Right renal cortex interstitium (tissue), 3 donors: ENCODE measurements around the gene OTOR. TPM values are rescaled to one million over a fixed set of nuclear protein-coding genes. Genes with fewer than 3 reads are reported as not detected.
A peak's percentile ranks its signal among the peaks of the same experiment; 100 is the strongest.

Source experiments
- DNase-seq, 3 donors: peaks; one replicate each; pipeline ENCODE4 v3.0.0-alpha.2; 2013; ENCODE audit warnings: low read depth in 3 of 3, low spot score in 2 of 3
- polyA plus RNA-seq, 3 donors: library from polyadenylated mRNA; unstranded; fragments of 120-200 nt; gene quantifications; one replicate each; pipeline ENCODE4 v1.2.1, GENCODE V29; 2013; ENCODE audit not compliant: insufficient read length in 3 of 3

OTOR gene
- polyA plus RNA-seq, 3 donors: 0.32 TPM; not detected in 2

DNA sequence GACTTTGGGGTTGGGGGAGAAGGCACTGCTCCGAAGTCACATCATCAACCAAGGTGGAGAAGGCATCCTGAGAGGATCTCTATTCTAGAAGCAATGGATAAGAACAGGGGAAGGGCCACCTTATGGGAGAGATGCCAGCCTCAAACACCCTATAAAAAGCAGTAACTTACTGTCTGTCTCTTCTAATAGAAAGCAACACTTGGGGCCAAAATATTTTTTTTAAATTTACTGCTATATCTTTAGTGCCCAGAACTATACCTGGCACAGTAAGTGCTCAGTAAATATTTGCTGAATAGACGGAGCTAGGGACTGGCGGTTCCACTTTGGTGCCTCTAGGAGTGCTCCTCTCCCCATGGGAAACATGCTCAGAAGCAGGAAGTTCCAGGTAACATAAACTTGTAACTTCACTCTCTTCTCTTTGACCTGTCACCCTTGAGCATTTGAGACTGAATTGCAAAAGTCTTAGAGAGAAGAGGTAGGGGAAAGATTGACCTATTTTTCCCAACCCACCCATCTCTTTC is 807 bp upstream of the OTOR start:
- DNase-seq: no peak

DNA sequence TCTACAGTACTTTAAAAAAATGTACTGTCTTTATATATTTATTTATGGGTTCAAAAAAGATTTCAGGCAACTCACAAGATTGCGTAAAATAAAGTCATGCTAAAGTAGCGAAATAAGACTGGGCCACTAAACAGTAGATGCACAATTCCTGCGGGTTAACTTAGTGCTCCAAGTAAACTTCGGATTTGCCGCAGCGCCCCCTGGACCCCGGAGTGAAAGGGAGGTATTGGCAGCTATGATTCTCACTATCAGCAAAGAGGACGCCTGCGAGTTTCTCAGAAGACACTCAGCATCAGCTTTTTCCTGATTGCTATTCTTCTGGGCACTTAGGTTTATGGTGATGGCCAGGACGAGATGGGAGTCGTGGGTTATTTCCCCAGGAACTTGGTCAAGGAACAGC is 1.4 kb downstream of the OTOR start:
- no peak for DNase-seq

DNA sequence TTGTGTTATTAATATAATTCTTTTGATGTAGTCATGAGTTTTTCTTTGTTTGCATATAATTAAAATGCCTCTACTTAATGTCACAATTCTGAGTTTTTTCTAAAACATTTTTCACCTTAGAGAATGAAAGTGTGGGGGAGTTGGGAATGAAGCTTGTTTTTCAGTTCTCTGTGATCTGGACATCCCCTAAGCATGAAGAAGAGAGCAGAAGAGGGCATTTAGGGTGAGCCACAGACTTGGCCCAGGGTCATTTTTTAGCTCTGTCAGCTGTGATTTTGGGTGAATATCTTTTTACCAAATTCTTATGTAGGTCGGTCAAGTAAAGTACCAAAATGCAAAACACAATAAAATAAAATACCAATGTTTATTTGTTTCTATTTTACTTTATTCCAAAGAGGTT is 3.9 kb downstream of the OTOR start:
- DNase-seq: no peak

GRCh38 chr20:16752901-16753300 is 4.7 kb downstream of the OTOR start:
- no peak for DNase-seq

- no peak for DNase-seq
Measured at GRCh38 chr20:16758454-16759180, 10.5 kb downstream of the OTOR start.

GRCh38 chr20:16759181-16759563 is 11.0 kb downstream of the OTOR start:
- no peak for DNase-seq

DNA sequence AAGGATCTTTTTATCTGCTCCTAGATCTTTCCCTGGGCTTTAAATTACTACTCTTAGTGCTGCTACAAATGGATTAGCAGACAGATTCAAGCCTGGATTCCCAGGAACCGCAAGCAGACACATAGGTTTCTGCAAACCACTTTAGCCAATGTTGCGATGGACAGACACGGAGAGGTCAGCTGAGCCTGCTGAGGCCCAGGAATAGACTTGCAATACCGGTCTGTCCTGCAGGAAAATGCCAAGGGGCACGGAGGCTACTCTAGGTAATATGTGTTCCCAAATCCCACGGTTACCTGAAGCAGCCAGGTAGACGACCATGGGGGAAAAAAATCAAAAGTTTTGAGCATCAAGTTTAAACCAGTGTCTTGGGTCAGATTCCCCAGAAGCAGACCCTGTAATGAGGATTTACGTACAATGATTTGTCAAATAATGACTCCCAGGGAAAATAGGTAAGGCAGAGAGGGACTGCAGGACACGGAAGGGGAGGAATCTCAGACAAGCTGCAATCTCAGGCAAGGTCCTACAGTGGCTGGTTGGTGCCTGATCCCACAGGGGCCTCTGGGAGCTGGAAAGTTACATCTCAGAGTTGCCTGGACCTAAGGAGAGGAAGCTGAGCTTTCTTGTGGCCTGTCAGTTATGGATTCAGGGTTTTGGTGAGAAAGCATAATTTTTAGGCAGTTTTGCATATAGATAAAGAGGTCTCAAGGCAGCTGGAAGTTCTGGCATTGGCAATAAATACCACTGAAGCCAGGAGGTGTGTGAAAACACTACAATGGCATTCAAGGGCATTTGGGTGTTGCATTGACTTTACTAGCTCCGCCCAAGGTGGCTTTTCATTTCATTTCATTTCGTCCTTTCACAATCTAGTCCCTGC is 12.5 kb downstream of the OTOR start:
- peak in 1 of 3 donors; percentile 3 for DNase-seq

- DNase-seq: peak; percentile 41 to 65 (median 64)
Measured at GRCh38 chr20:16761305-16761829, 13.2 kb downstream of the OTOR start.

- DNase-seq: no peak
Measured at GRCh38 chr20:16764560-16764959, 16.4 kb downstream of the OTOR start.

DNA sequence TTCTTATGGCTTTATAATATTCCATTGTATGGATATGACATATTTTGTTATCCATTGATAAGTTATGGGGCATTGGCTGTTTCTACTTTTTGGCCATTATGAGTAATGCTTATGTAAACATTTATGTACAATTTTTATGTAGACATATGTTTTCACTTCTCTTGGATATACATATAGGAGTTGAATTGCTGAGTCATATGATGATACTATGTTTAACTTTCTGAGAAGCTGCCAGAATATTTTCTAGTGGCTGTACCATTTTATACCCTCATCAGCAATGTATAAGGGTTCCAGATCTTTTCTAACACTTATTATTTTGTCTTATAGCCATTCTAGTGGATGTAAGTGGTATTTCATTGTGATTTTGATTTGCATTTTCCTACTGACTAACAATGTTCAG is 23.1 kb downstream of the OTOR start:
- no peak for DNase-seq

DNA sequence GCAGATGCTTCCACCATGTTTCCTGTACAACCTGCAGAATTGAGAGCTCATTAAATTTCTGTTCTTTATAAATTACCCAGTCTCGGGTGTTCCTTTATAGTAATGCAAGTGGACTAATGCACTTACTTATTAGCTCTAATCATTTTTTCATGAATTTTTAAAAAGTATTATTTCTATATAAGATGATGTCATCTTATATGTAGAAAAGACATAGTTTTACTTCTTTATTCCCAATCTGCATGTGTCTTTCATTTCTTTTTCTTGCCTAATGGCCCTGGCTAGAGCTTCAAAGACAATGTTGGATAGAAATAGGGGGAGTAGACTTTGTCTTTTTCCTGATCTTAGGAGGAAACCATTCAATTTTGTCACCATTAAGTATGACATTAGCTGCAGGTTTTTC is 27.8 kb downstream of the OTOR start:
- no peak for DNase-seq

- DNase-seq: no peak
Measured at GRCh38 chr20:16777126-16777525, 29.0 kb downstream of the OTOR start.

DNA sequence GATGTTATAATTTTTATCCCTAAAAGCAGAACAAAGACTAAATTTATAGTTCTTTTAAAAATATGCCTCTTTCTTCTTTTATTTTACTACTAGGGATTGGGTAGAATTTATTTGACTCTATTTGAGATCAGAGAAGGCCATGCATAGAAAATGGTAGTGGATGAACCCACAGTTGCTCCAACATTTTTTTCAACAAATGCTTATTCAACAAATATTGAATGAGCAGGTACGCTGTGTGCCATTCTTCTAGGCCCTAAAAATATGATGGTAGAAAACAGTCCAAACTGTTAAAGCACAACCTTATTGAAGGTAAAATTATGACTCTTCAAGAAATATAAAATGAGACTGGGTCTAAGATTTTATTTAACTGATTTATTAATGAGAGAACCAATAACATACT is 30.0 kb downstream of the OTOR start:
- no peak for DNase-seq

DNA sequence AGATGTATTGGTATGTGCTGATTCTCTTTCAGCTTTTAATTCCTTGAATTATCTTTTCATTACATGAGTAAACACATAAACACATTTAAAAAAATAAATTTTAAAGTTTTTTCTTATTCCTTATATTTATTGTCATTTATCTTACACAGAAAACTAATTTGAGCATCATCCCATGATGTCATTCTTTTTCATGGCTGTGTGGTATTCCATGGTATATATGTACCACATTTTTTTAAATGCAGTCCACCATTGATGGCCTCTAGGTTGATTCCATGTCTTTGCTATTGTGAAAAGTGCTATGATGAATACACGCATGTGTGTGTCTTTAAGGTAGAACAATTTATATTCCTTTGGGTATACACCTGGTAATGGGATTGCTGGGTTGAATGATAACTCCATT is 33.3 kb downstream of the OTOR start:
- DNase-seq: no peak

DNA sequence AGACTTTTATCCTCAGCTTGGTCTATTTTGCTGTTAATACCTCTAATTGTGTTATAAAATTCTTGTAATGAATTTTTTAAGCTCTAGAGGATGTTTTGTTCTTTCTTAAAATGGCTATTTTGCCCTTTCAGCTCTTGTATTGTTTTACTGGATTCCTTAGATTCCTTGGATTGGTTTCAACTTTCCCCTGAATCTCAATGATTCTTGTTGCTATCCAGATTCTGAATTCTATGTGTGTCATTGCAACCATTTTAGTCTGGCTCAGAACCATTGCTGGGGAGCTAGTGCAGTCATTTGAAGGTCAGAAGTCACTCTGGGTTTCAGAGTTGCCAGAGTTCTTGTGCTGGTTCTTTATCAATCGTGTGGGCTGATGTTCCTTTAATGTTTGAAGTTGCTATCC is 37.1 kb downstream of the OTOR start:
- no peak for DNase-seq

Other genes with a start within 250 kb of the OTOR start
- 10 to 100 TPM; 21.7 to 24.9 (median 23.5) TPM for gene KIF16B, start 174.9 kb upstream of the OTOR start, polyA plus RNA-seq
- 100 to 1,000 TPM; 122 to 130 (median 125) TPM for gene SNRPB2, start 18.3 kb upstream of the OTOR start, polyA plus RNA-seq